Hematopoietic multipotent progenitor cell treated with erythropoietin and hydrocortisone succinate and interleukin-3 and kit ligand, for 4 days (in vitro differentiated cells): ENCODE data around the gene COG1.

Source experiments
- DNase-seq: peaks from one replicate; pipeline ENCODE4 v3.0.0-alpha.2; 2015

The COG1 gene

GRCh38 chr17:73230088-73230487, 37.2 kb downstream of the COG1 start:
- DNase-seq: no peak

- DNase-seq: peak; percentile 43
Measured at GRCh38 chr17:73231395-73231794, 38.5 kb downstream of the COG1 start.

- DNase-seq: peak; percentile 98
Measured at GRCh38 chr17:73231841-73232586, 39.2 kb downstream of the COG1 start.

GRCh38 chr17:73232587-73233373, 39.9 kb downstream of the COG1 start:
- peak; percentile 64 for DNase-seq

GRCh38 chr17:73234736-73235135, 41.9 kb downstream of the COG1 start:
- DNase-seq: no peak

GRCh38 chr17:73237714-73238113, 44.9 kb downstream of the COG1 start:
- DNase-seq: no peak

- DNase-seq: no peak
Measured at GRCh38 chr17:73240561-73240960, 47.7 kb downstream of the COG1 start.

GRCh38 chr17:73247726-73248125, 54.9 kb downstream of the COG1 start:
- DNase-seq: no peak

- no peak for DNase-seq
Measured at GRCh38 chr17:73248532-73248931, 55.7 kb downstream of the COG1 start.

GRCh38 chr17:73249700-73250099, 56.8 kb downstream of the COG1 start:
- DNase-seq: no peak

GRCh38 chr17:73250851-73251640, 58.2 kb downstream of the COG1 start:
- DNase-seq: no peak

- no peak for DNase-seq
Measured at GRCh38 chr17:73251871-73252270, 59.0 kb downstream of the COG1 start.

- peak; percentile 54 for DNase-seq
Measured at GRCh38 chr17:73255671-73256181, 62.9 kb downstream of the COG1 start.

- no peak for DNase-seq
Measured at GRCh38 chr17:73256220-73256619, 63.4 kb downstream of the COG1 start.

- DNase-seq: no peak
Measured at GRCh38 chr17:73257516-73257915, 64.7 kb downstream of the COG1 start.
